SK-N-SH (cell line): Measurements from ENCODE around the gene FRMD8. TPM values are rescaled to one million over a fixed set of nuclear protein-coding genes. Genes with fewer than 3 reads are reported as not detected.

Experiments
- CTCF ChIA-PET: fragments of 300-600, 350-600 bp; formaldehyde crosslinking; extraction: SDS; loops from one replicate; lab custom pipeline; 2021; lab: Yijun Ruan, JAX
- POLR2A ChIA-PET: fragments of 350-600 bp; sonication (Branson Sonifier 250); formaldehyde crosslinking; extraction: SDS; loops from one replicate; lab custom pipeline; 2020; ENCODE audit warnings: antibody characterized with exemption, inconsistent platforms; lab: Yijun Ruan, JAX
- DNase-seq: peaks from one replicate; pipeline ENCODE4 v3.0.0; 2012
- H2AFZ ChIP-seq: fragments of 200-600 bp; sonication (generic); 2 replicates; pipeline ENCODE4 v1.8.1; 2016; ENCODE audit warnings: antibody characterized with exemption, mild to moderate bottlenecking, low read depth
- H3F3A ChIP-seq: fragments of 200-600 bp; sonication (generic); replicated peaks from 2 replicates; pipeline ENCODE3; 2016; ENCODE audit warnings: antibody characterized with exemption, mild to moderate bottlenecking; ENCODE audit not compliant: insufficient read depth
- H3K27ac ChIP-seq, 2 experiments: fragments of 200-500 bp in 1 of 2; fragments of 200-600 bp in 1 of 2; sonication (Bioruptor generic) in 1 of 2; sonication (generic), shearing (Covaris generic) in 1 of 2; 2 replicates each; pipeline versions ENCODE4 v1.5.1 to v1.6.1; 2014 to 2016; ENCODE audit warnings: low read depth in 2 of 2, inconsistent platforms in 1 of 2, low read length in 1 of 2, mild to moderate bottlenecking in 1 of 2, mixed read lengths in 1 of 2
- H3K27me3 ChIP-seq: fragments of 200-600 bp; sonication (generic), shearing (Covaris generic); 2 replicates; pipeline ENCODE4 v1.6.1; 2016; ENCODE audit warnings: mixed run types; ENCODE audit not compliant: insufficient read depth
- H3K36me3 ChIP-seq, 2 experiments: fragments of 200-500 bp in 1 of 2; fragments of 200-600 bp in 1 of 2; sonication (Bioruptor generic) in 1 of 2; sonication (generic) in 1 of 2; replicated peaks in 1 of 2; 2 replicates each; pipeline versions ENCODE3 to v1.5.1; 2014 to 2016; ENCODE audit warnings: low read length in 1 of 2, mild to moderate bottlenecking in 1 of 2; ENCODE audit not compliant: insufficient read depth in 2 of 2, control insufficient read depth in 1 of 2
- H3K4me1 ChIP-seq, 2 experiments: fragments of 200-500 bp in 1 of 2; fragments of 200-600 bp in 1 of 2; sonication (Bioruptor generic) in 1 of 2; sonication (generic), shearing (Covaris generic) in 1 of 2; 2 replicates each; pipeline versions ENCODE4 v1.5.1 to v1.6.1; 2014 to 2016; ENCODE audit warnings: low read depth in 1 of 2, low read length in 1 of 2, mixed run types in 1 of 2; ENCODE audit not compliant: insufficient read depth in 2 of 2, control insufficient read depth in 1 of 2
- H3K4me2 ChIP-seq: fragments of 200-600 bp; sonication (generic), shearing (Covaris generic); 2 replicates; pipeline ENCODE4 v1.6.1; 2017; ENCODE audit warnings: mixed run types
- H3K4me3 ChIP-seq, 2 experiments: fragments of 200-500 bp in 1 of 2; fragments of 200-600 bp in 1 of 2; sonication (Bioruptor generic) in 1 of 2; sonication (generic), shearing (Covaris generic) in 1 of 2; 2 replicates each; pipeline versions ENCODE4 v1.5.1 to v1.8.1; 2014 to 2016; ENCODE audit warnings: low read depth in 2 of 2, inconsistent platforms in 1 of 2, low read length in 1 of 2, mild to moderate bottlenecking in 1 of 2, mixed read lengths in 1 of 2, moderate library complexity in 1 of 2
- H3K79me2 ChIP-seq: fragments of 200-600 bp; sonication (generic); 2 replicates; pipeline ENCODE4 v1.8.1; 2017; ENCODE audit warnings: mild to moderate bottlenecking; ENCODE audit not compliant: insufficient read depth
- H3K9ac ChIP-seq: fragments of 200-600 bp; sonication (generic); 2 replicates; pipeline ENCODE4 v1.6.1; 2017; ENCODE audit warnings: mixed run types
- H3K9me2 ChIP-seq: fragments of 200-600 bp; sonication (generic); 2 replicates; pipeline ENCODE4 v1.6.1; 2017; ENCODE audit warnings: mixed run types
- H3K9me3 ChIP-seq: fragments of 200-600 bp; sonication (generic); 2 replicates; pipeline ENCODE4 v1.6.1; 2017; ENCODE audit warnings: mixed run types, mild to moderate bottlenecking, moderate library complexity
- H4K20me1 ChIP-seq: fragments of 200-600 bp; sonication (generic); 2 replicates; pipeline ENCODE4 v1.6.1; 2017; ENCODE audit warnings: mild to moderate bottlenecking, mixed run types; ENCODE audit not compliant: insufficient read depth
- ELF1 ChIP-seq: IDR thresholded peaks from 2 replicates; pipeline ENCODE4 v1.4.0; 2012
- EP300 ChIP-seq, 2 experiments: IDR thresholded peaks; 2 replicates each; pipeline versions ENCODE4 v1.4.0 to v1.6.1; 2012; ENCODE audit warnings: borderline replicate concordance in 1 of 2, low read depth in 1 of 2, low read length in 1 of 2
- EZH2phosphoT487 ChIP-seq: fragments of 200-600 bp; sonication (generic); IDR thresholded peaks from 2 replicates; pipeline ENCODE4 v1.6.1; 2017; ENCODE audit warnings: low read depth, mixed run types, mild to moderate bottlenecking, antibody characterized with exemption, moderate library complexity, borderline replicate concordance
- FOSL2 ChIP-seq: IDR thresholded peaks from 2 replicates; pipeline ENCODE4 v1.4.0; 2012; ENCODE audit warnings: low read depth, mild to moderate bottlenecking, moderate library complexity, borderline replicate concordance
- FOXJ3 ChIP-seq: sonication (generic); formaldehyde crosslinking; IDR thresholded peaks from 2 replicates; pipeline ENCODE4 v1.5.1; 2020; ENCODE audit warnings: mild to moderate bottlenecking, missing genetic modification reagents
- FOXM1 ChIP-seq: IDR thresholded peaks from 2 replicates; pipeline ENCODE4 v1.4.0; 2012; ENCODE audit warnings: low read depth, mild to moderate bottlenecking
- GABPA ChIP-seq: IDR thresholded peaks from 2 replicates; pipeline ENCODE4 v1.4.0; 2012; ENCODE audit warnings: low read depth, mild to moderate bottlenecking
- GATA2 ChIP-seq: sonication (generic); formaldehyde crosslinking; IDR thresholded peaks from 2 replicates; pipeline ENCODE4 v1.5.0; 2020; ENCODE audit warnings: mild to moderate bottlenecking, missing genetic modification reagents
- IRF3 ChIP-seq: fragments of 150-350 bp; IDR thresholded peaks from 2 replicates; pipeline ENCODE4 v1.6.1; 2016; ENCODE audit warnings: mild to moderate bottlenecking, low read depth, low read length
- JUND ChIP-seq: IDR thresholded peaks from 2 replicates; pipeline ENCODE4 v1.4.0; 2012
- MAX ChIP-seq: IDR thresholded peaks from 2 replicates; pipeline ENCODE4 v1.4.0; 2012; ENCODE audit warnings: low read depth
- MEF2A ChIP-seq: IDR thresholded peaks from 2 replicates; pipeline ENCODE4 v1.4.0; 2012; ENCODE audit warnings: low read depth, borderline replicate concordance
- MXI1 ChIP-seq: IDR thresholded peaks from 2 replicates; pipeline ENCODE4 v1.6.1; 2012; ENCODE audit warnings: mild to moderate bottlenecking, low read depth, low read length, improper control_type of control experiment
- NRF1 ChIP-seq: IDR thresholded peaks from 2 replicates; pipeline ENCODE4 v1.6.1; 2012; ENCODE audit warnings: low read depth, mild to moderate bottlenecking, low read length
- PBX3 ChIP-seq: IDR thresholded peaks from 2 replicates; pipeline ENCODE4; 2012
- RAD21 ChIP-seq: IDR thresholded peaks from 2 replicates; pipeline ENCODE4 v1.6.1; 2012; ENCODE audit warnings: mild to moderate bottlenecking, low read length
- RCOR1 ChIP-seq: fragments of 150-350 bp; IDR thresholded peaks from 2 replicates; pipeline ENCODE4 v1.6.1; 2017; ENCODE audit warnings: antibody characterized with exemption, low read length
- REST ChIP-seq: IDR thresholded peaks from 2 replicates; pipeline ENCODE4 v1.6.1; 2012; ENCODE audit warnings: mild to moderate bottlenecking, low read depth, low read length, moderate library complexity
- RFX5 ChIP-seq: IDR thresholded peaks from 2 replicates; pipeline ENCODE4 v1.6.1; 2012; ENCODE audit warnings: mild to moderate bottlenecking, improper control_type of control experiment, low read length
- RXRA ChIP-seq: IDR thresholded peaks from 2 replicates; pipeline ENCODE4 v1.4.0; 2012; ENCODE audit warnings: low read depth, mild to moderate bottlenecking, borderline replicate concordance
- SMC3 ChIP-seq: IDR thresholded peaks from 2 replicates; pipeline ENCODE4 v1.6.1; 2012; ENCODE audit warnings: low read depth, low read length, improper control_type of control experiment
- TAF1 ChIP-seq: IDR thresholded peaks from 2 replicates; pipeline ENCODE4 v1.6.1; 2012; ENCODE audit warnings: low read depth, mild to moderate bottlenecking, low read length, moderate library complexity, borderline replicate concordance
- TCF12 ChIP-seq: IDR thresholded peaks from 2 replicates; pipeline ENCODE4 v1.4.0; 2012
- TEAD4 ChIP-seq: IDR thresholded peaks from 2 replicates; pipeline ENCODE4 v1.4.0; 2012; ENCODE audit warnings: mild to moderate bottlenecking, borderline replicate concordance; ENCODE audit not compliant: insufficient read depth
- USF1 ChIP-seq: IDR thresholded peaks from 2 replicates; pipeline ENCODE4 v1.4.0; 2012; ENCODE audit warnings: low read depth, borderline replicate concordance
- YY1 ChIP-seq: IDR thresholded peaks from 2 replicates; pipeline ENCODE4 v1.4.0; 2012; ENCODE audit warnings: low read depth, mild to moderate bottlenecking
- WGBS: methylation state at CpG from one replicate; pipeline ENCODE4 v1.1.6; 2017; ENCODE audit warnings: low lambda C conversion rate; 5-methylcytosine and 5-hydroxymethylcytosine counted together
- polyA plus RNA-seq, 3 experiments: library from polyadenylated mRNA; depleted of rRNA; stranded (reverse); fragments of >200 nt; gene quantifications; 2 replicates each; pipeline ENCODE4 v1.2.3, GENCODE V29; 2012

The FRMD8 gene
- polyA plus RNA-seq, 1 of the 3 experiments (the other 2 are of a cell fraction): 19.0 TPM

GRCh38 chr11:65382033-65382803 lies 4.2 kb upstream of the FRMD8 start, which contains the start of gene SLC25A45:
SLC25A45 (minus strand) TSS chr11:65382646; CDS start chr11:65381951, 695 bp downstream.
- 0% methylated on average over 14 of the region's 27 CpGs for whole genome bisulfite sequencing
- Histone ChIP-seq H3K36me3 (no peaks in the 10 kb centered on the region), H4K20me1 (no peaks in the 10 kb centered on the region), H3K79me2 (peaks cover 26% of the 10 kb centered on the region), H3K9me2 (no peaks in the 10 kb centered on the region), H3K27ac (peak within 1 kb of the TSS; percentile 98 to 99), H3K4me3 (peak within 1 kb of the TSS; percentile 44 to 61), H3F3A (peaks cover 31% of the 10 kb centered on the region), H3K27me3 (no peaks in the 10 kb centered on the region), H3K4me1 (peaks cover 29 to 49% of the 10 kb centered on the region in 2 experiments; a peak in 3 of 4 replicates), H3K9me3 (no peaks in the 10 kb centered on the region), H2AFZ (peak within 1 kb of the TSS; percentile 76), H3K4me2 (peak within 1 kb of the TSS; percentile 90), H3K9ac (peak within 1 kb of the TSS; percentile 86)
- ChIA-PET POLR2A (interaction anchor here (1.0 to 3.9 kb wide), 7 partner anchors 32 to 128 kb away, joined by 3 to 24 read pairs (median 3); partner anchors contain the start of genes MALAT1 and NEAT1), CTCF (interaction anchor here (0.6 to 2.4 kb wide), 13 partner anchors 11 to 128 kb away, joined by 3 to 11 read pairs (median 3); partner anchors contain the start of gene MALAT1)
- peak; percentile 89 for DNase-seq
- TF ChIP-seq FOXM1 (no peak), YY1 (peak; percentile 85; the same call in 1 of the 2 replicates), SMC3 (peak; percentile 61), TEAD4 (no peak), PBX3 (peak; percentile 58), MEF2A (no peak; the same call in 1 of the 2 replicates), TCF12 (peak; percentile 77), FOSL2 (peak; percentile 97), USF1 (no peak), ELF1 (peak; percentile 37; the same call in 1 of the 2 replicates), TAF1 (0 out of 2 replicates have a peak, but pooled peaks have one; percentile 50), REST (no peak), EZH2phosphoT487 (no peak), FOXJ3 (peak; percentile 51; the same call in 1 of the 2 replicates), GATA2 (CRISPR knock-in tag) (peak; percentile 59), RAD21 (peak; percentile 71), MXI1 (peak; percentile 64), EP300 (IDR thresholded peaks at IDR 0.05; ENCODE audit: borderline replicate concordance in 1 of 2, low read depth in 1 of 2, low read length in 1 of 2) (peak; percentile 7 to 70; a peak in 1 of 4 replicates), RXRA (peak; percentile 59; the same call in 1 of the 2 replicates), RCOR1 (no peak), MAX (peak; percentile 86), JUND (peak; percentile 96; the same call in 1 of the 2 replicates), NRF1 (no peak), RFX5 (no peak), GABPA (no peak), IRF3 (no peak)
